HG03342 (cell line): ENCODE data around the gene POLE2.
"Not testable (repeated sequence)": the region's sequence is repeated elsewhere in the genome, so short reads cannot be mapped to it uniquely, and the experiment has no call there.

Experiments used
- ATAC-seq: cut with Tn5 transposase; IDR thresholded peaks from one replicate; pipeline ENCODE4 v1.9.1; 2021; ENCODE audit warnings: mild to moderate bottlenecking, moderate library complexity; ENCODE audit not compliant: unreplicated experiment

The POLE2 gene

DNA sequence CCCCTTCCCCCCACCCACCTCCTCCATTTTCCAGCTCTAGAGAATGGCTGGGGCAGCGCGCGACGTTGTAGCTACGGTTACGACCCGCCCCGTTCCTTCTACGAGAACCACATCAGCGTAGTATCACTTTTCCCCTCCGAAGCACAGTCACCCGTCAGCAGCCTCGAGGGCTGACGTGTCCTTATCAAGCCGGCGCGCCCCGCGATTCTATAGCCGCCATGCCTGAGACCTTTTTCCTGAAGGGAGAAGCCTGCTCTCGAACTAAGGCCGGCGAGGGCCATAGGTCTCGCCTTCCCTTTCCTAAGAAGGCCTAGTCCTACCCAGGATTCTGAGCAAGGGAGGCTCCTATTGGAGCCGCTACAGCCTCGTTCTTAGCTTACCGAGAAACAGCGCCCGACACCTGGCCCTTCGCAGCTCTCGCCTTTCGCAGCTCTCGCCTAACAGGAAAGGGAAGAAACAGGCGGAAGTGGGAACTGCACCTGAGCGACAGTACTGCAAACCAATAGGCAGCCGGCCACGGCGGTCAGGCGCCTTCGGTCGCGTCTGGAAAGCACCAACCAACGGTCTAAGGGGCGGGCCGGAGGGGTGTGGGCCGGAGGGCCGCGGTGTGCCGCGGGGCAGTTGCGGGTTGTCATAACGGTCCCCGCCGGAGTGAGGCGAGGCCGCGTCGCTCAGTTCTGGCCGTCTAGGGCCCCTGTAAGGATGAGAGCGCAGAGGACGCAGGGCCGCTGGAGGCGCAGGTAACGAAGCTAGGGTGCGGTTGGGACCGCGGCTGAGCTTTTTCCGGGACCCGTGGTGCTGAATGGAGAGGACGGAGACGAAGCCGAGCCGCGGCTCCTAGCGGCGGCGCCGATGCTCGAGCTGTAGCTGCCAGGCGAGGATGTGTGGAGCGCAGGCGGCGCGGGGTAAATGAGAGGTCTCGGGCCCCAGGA lies 67.6 kb downstream of the POLE2 start, which contains the start of the genes MGAT2 and RPL36AL:
TSS of gene MGAT2 (plus strand) at position 618 of the 932 bp plus-strand sequence. CDS start 470 bp downstream, outside the sequence.
TSS of gene RPL36AL (minus strand) at position 445 of the 932 bp plus-strand sequence. CDS start 1,522 bp downstream, outside the sequence.
- ATAC-seq = peak; percentile 94

DNA sequence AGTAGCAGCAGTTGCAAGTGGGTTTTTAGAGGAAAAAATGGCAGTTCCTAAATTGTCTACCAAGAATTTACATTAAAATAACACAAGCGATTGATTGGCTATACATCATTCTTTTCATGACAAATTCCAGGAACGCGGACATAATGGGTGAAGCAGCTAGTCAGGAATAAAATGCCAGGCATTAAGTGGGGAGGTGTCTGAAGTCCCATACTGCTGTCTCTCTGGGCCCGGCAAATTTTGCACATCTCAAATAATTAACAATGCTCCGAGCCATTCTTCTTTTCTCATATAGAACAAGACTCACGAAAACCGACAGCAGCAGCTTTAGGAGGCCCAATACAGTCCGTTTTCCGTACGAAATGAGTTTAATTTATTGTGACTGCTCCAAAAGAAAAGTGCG lies 68.3 kb downstream of the POLE2 start:
- no peak for ATAC-seq

DNA sequence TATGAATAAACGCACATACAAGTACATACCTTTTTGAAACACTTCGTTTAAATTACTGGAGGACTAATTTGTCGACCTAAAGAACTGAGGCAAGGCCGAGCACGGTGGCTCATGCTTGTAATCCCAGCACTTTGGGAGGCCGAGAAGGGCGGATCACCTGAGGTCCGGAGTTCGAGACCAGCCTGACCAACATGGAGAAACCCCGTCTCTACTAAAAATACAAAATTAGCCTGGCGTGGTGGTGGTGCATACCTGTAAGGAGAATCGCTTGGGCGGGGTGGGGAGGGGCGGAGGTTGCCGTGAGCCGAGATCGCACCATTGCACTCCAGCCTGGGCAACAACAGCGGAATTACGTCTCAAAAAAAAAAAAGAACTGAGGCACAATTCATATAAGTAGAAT lies 68.7 kb downstream of the POLE2 start:
- not testable (repeated sequence) for ATAC-seq

DNA sequence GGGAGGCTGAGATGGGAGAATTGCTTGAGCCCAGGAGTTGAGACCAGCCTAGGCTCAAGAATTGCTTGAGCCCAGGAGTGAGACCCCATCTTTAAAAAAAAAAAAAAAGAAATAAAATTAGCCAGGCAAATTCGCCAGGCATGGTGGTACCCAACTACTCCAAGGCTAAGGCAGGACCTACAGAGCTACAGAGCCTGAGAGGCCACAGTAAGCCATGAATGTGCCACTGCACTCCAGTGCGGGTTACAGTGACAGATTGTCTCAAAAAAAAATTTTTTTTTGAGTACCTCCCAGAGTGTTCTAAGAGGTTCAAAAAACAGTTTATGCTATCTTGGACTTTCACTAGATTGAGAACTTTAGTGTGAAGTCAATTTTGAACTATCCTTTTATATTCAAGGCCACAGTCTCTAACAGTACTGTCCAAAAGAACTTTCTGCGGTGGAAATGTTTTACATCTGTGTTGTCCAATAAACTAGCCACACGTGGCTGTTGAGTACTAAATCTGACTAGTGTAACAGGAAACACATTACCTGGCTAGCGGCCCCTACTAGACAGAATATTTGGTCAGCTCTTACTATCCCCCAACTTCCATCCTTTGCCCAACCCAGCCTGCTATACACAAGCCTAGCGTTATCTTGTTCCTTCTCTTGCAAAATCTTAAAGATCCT lies 70.0 kb downstream of the POLE2 start:
- ATAC-seq = no peak

DNA sequence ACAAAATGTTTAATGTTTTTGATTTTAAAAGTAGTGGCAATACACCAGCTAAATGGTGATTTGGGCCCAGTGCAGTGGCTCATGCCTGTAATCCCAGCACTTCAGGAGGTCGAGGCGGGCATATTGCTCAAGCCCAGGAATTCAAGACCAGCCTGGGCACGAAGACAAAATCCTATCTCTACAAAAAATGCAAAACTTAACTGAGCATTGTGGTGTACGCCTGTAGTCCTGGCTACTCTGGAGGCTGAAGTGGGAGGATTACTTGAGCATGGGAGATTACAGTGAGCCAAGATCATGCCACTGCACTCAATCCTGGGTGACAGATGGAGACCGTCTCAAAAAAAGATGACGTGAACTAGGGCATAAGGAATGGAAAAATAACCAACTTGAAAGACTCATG lies 72.2 kb downstream of the POLE2 start:
- ATAC-seq = no peak

DNA sequence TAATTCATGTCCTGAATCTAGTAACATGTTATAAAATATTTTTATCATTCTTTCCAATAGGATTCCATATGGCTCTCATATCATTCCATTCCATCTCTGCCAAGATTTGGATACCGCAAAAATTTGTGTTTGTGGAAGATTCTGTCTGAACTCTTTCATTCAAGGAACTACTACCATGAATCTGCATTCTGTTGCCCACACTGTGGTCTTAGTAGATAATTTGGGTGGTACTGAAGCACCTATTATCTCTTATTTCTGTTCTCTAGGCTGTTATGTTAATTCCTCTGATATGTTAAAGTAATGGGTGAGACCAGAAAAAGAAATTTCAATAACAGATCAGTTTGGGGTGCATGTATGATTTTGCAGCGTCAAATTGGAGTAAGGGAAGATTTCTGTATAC lies 73.8 kb downstream of the POLE2 start:
- ATAC-seq = no peak

DNA sequence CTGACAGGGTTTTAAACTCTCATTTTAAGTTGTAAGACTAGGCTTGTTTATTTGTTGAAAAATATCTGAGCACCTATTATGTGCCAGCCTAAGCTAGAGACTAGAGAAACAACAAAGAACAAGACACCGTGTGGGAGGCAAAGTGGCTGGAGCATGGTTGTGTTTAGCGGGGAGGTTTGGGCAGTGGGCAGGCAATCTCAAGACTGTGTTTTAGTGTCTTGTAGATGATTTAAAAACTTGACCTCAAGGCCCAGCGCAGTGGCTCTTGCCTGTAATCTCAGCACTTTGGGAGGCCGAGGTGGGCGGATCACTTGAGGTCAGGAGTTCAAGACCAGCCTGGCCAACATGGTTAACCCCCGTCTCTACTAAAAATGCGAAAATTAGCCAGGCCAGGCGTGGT lies 75.3 kb downstream of the POLE2 start:
- no peak for ATAC-seq

DNA sequence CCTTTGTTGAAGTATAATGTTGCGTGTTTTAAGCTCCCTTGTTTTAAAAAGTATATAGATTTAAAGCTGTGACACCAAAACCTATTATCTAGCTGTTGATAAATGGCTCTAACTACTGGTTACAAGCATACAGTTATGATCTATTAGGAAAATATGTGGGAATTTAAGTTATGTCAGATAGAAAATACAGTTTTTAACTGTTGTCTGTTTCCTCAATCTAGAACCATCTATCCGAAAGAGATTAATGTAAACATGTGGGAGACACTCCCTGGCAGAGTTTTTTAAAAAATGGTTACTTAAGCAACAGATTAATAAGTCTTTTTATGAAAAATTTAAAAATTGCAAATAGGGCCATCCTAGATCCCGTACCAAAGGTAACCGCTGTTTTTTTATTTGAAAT lies 75.8 kb downstream of the POLE2 start:
- no peak for ATAC-seq

DNA sequence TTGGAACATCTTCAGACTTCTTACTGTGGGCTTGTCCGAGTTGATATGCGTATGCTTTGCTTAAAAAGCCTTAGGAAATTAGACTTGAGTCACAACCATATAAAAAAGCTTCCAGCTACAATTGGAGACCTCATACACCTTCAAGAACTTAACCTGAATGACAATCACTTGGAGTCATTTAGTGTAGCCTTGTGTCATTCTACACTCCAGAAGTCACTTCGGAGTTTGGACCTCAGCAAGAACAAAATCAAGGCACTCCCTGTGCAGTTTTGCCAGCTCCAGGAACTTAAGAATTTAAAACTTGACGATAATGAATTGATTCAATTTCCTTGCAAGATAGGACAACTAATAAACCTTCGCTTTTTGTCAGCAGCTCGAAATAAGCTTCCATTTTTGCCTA lies 80.4 kb downstream of the POLE2 start:
- no peak for ATAC-seq

DNA sequence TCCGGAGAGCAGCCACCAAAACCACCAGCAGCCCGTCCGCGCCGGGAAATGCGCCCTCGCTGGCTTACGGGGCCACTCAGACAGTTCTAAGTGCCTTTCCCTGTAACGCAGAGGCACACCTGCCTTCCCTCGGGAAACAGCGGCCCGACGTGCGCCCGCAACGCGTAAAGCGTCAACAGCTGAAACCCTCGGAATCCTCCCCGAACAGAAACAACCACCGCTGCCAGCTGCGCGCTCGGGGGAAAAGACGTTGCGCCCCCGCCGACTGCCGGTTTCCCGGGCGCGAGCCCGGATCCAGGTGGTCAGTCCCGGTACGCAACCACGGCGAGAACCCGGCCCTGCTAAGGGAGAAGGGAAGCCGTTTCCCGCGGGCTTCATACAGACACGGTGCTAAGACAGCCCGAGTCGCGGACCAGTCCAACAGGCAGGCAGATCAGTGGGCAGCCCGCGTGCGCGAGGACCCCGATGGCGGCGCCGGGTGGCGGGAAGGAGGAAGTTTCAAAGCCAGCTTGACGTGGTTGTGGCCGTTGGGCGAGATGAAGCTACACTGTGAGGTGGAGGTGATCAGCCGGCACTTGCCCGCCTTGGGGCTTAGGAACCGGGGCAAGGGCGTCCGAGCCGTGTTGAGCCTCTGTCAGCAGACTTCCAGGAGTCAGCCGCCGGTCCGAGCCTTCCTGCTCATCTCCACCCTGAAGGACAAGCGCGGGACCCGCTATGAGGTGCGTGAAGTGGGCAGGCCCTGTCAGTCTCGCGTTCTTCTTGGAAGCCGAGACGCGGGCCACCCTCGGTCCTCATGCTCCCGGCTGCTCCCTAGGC lies 89.3 kb downstream of the POLE2 start, which contains the start of gene LRR1:
TSS of gene LRR1 (plus strand) at position 456 of the 816 bp plus-strand sequence. CDS start at position 537, 81 bp downstream.
- peak; percentile 44 for ATAC-seq

DNA sequence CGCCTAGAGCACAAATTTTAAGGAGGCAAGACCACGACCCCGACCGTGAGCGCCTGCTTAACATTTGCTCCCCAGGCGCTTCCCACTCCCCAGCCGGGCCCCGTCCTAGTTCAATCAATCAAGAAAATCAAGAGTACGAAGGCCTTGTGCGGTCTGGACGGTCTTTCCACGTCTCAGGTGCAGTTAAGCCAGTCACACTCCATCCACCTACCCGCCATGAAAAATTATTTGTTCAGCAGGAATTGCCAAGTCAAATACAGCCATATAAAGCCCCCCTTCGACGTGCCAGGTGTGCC lies 89.9 kb downstream of the POLE2 start:
- ATAC-seq = no peak

DNA sequence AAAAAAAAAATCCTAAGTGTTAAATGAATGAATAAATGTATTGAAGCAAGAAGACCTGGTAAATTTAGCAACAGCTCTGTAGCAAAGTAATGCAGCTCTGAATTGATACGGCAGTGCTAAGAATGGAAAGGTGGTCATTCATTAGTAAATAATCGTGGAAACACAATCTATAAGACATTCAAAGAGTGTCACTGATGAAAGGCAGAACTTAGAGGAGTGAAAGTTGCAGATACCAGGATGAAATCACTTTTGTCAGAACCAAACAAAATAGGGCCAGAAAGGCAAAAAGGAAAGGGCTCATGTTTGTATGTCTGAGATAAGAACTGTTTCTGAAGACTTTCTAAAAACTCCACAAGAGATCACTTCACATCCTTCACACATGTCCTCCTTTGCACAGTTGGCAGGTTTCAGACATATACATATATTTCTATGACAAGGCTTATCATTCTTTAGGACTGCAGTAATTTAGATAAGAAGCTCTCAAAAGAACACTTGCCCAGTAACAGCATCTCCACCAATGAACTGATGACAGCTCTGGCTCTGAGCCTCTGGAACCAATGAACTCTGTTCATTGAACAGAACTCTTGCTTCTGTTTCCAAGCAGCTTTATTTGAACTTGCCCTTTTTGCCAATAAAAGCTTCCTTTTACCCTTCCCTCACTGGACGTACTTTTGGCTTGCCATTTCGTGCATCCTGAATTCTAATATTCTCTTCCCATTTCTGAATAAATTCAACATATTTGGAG lies 93.5 kb downstream of the POLE2 start:
- no peak for ATAC-seq
